GM19455 (cell line): ENCODE data around the gene EPB41L4B.
"Not testable (repeated sequence)": the region's sequence is repeated elsewhere in the genome, so short reads cannot be mapped to it uniquely, and the experiment has no call there.

ENCODE experiments used
- ATAC-seq: cut with Tn5 transposase; IDR thresholded peaks from one replicate; pipeline ENCODE4 v1.9.1; 2021; ENCODE audit not compliant: unreplicated experiment

The EPB41L4B gene

DNA sequence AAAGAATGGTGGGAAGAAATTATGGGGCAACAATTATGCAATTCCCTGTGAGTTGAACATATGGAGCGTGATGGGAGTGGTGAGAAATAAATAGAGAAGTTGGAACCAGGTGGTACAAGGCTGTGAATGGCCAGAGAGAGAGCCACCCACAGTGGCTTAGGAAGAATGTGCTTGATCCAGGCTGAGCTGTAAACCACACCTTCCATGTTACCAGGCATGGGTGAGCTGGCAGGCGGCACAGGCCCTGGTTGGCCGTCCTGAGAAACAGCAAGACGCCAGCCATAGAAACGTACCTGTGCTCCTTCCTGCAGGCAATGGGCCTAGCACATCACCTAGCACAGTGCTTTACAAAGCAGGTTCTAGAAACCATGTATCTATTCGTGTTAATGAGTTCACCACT is 74.3 kb downstream of the EPB41L4B start:
- no peak for ATAC-seq

DNA sequence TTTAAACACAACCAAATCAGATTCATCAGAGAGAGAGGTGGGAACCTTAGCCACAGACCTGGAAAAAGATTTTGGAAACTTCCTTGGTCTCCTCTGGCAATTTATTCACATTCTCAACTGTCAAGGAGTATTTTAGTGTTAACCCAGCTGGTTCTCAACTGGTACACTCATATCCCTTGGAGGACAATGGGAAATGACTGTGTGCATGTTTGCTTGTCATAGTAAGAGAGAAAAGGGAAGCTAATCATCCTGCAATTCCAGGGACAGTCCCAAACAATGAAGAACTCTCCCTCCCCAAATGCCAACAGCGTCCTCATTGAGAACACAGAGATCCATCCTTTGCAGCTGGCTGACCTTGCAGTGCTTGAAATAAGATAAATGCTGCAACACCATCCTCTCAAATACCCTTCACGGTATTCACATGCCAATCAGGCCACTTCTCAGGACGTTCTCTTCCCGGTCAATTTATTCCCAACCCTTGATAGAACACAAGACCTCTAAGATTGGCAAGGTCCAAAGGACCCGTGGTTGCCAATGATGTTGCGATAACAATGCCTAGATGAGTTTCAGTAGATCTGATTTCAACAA is 75.5 kb downstream of the EPB41L4B start:
- ATAC-seq: no peak

DNA sequence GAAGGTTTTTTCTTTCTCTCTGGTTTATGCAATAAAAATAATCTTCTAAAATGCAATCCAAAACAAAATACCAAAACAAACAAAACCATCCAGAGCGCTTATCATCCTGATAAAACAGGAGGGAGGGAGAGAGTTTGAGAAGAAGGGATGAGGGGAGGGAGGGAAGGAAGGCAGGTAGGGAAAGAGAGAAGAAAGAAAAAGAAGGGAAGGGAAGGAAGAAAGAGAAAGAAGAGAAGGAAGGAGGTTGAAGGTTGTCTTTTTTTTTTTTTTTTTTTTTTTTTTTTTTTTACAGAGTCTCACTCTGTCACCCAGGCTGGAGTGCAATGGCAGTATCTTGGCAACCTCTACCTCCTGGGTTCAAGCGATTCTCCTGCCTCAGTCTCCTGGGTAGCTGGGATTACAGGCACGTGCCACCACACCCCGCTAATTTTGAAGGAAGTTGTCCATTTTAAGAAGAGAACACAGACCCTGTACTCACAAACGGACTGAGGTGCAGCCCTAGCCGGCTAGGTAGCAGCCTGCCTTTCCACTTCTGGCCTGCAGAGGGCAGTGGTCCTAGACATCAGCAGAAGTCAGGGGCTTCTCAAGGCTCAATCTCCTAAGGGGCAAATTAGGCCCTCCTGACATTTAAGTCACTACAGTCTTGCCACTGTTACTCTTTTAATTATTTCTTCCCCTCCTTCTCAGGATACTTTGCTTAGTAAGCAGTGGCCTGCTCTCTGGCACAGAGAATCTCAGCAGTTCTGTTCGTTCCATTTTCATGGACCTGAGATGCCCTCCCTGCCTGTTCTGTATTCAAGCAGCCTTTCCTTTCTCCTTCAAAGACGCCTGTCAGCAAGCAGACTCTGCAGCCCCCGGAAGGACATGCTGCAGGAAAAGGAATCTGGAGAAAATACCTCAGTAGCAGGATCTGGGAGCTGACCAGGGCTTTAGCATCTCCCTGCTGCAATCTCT is 76.4 kb downstream of the EPB41L4B start:
- ATAC-seq: no peak

DNA sequence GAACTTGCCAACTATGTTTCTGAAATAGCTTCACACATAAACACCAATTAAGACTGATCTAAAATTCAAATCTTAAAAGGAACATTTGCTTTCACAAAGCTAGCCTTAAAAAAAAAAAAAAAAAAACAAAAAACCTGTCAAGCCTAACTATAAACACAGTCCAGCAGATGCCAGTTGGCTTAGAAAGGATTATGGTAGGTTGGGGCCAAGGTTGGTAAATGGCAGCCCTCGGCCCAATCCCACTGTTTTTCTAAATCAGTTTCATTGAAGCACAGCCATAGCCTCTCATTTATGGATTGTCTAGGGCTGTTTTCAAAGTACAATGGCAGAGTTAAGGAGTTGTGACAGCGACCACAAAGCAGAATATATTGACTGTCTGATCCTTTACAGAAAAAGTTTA is 78.1 kb downstream of the EPB41L4B start:
- no peak for ATAC-seq

- ATAC-seq: no peak
These were observed 78.8 kb downstream of the EPB41L4B start for GRCh38 chr9:109242014-109242413.

GRCh38 chr9:109241207-109241606 is 79.7 kb downstream of the EPB41L4B start:
- ATAC-seq: no peak

- no peak for ATAC-seq
These were observed 81.6 kb downstream of the EPB41L4B start for GRCh38 chr9:109239240-109239639.

DNA sequence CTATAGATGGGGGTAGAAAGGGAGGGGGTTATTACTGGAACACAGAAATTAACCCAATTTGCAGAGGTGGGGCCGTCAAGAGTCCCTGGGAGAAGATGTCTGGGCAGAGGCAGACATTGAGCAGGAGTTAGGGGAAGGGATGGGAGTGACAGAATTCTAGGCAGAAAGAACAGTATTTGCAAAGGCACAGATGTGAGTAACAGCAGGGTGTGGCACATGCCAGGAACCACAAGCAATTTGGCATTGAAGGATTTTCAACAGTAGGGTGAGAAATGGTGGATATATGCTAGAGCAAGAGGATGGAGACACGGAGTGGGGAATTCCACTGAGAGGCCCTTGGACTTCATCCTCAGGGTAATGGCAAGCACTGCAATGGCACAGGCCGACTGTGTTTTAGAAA is 82.2 kb downstream of the EPB41L4B start:
- no peak for ATAC-seq

DNA sequence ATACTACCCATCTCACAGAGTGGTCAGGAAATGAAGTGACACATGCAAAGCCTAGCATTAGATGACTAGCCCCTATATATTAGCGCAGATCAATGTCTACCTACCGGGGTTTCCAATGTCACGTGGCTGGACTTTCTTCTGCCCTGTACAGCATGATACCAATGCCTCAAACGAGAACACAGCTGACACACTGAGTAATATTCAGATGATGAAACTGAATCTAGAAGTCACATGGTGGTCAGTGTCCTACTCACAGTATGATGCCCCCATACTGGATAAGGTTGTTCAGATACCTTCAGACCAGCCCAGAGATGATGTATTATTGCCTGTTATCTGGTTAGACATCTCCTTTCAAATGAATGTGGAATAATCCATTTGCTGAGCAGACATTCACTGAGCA is 82.7 kb downstream of the EPB41L4B start:
- no peak for ATAC-seq

DNA sequence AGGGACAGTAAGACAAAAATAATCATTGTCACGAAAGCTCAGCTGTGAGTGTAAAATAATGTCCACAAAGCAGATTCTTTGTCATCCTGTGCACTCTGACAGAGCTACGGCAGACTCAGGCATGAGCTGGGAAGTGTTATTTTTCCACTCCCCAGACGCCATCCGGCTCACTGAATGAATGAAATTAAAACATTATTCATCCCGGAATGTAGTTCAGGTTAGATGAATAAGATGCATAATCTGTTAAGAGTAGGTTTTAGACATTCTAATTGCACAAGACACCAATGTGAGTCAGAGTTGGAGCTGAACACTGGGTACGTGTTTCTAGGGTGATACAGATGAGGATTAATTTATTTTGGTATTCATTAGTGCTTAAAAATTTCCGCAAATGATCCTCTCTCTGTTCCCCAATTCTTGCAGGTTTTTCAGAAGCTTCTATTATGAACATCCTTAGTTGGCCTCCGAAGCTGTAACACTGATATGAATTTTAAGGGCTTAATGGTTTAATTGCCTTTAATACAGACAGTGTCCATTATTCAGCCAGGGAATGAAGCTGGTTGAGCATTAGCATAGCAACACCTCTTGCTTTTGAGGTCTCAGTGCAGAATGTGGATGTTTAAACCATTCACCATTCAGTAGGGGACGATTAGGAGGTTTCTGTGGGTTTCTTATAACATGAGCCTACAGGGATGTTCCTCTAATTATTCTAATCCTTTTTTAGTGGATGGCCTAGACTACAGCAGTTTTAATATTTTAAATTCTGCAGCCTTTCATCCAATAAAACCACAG is 88.2 kb downstream of the EPB41L4B start:
- no peak for ATAC-seq

DNA sequence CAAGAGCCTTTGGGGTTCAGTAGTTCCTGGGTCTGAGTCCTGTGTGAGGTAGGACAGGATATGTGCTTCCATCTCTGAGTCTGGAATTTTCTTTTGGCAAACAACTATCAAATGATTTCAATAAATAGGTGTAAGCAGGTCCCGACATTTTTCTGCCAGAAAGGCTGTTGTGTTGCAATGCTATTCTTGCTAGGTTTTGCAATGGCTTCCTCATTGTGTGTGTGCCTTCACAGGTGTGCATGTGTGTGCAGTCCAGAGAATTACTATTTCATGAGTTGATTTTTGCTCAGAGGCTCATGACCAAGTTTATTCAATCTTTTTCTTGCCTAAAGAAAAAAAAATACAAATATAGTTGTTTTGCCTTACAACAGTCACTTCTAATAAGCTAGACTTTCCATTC is 89.3 kb downstream of the EPB41L4B start:
- ATAC-seq: no peak

- no peak for ATAC-seq
These were observed 90.6 kb downstream of the EPB41L4B start for GRCh38 chr9:109230277-109230676.

GRCh38 chr9:109229682-109230081 is 91.2 kb downstream of the EPB41L4B start:
- ATAC-seq: no peak

- ATAC-seq: no peak
These were observed 92.7 kb downstream of the EPB41L4B start for GRCh38 chr9:109228093-109228642.

DNA sequence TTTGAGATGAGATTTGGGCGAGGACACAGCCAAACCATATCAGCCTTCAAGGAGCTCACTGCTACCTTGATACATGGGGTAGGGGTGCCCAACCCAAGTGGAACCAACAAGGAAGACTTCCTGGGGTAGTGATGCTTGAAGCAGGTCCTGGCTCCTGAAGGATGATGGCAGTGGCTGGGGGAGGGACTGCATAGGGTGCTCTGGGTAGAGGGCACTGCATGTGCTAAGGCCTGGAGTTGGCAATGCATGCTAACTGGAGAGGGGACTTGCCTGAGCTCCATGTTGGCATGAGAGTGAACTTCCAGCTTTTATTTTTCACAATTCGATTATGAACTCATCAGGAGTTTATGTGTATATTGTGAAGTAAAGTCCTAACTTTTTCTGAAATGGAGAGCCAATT is 95.2 kb downstream of the EPB41L4B start:
- no peak for ATAC-seq

DNA sequence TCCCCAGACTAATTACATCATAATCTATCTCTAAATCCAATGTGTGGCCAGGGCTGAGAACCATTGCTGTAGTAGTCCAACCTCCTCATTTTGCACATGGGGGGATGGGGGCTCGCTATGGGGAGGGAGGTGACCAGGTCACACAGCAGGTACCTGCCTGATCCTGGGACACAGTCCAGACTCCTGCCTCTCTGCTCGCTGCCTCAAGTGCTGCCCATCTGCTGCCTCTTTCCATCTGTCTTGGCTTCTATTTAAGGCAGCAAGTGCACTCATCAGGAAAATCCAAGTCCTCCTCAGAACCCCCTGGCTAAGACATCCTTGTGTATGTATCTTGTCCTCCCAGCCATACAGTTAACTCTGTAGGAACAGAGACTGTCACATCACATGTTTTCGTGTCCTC is 96.1 kb downstream of the EPB41L4B start:
- ATAC-seq: no peak

DNA sequence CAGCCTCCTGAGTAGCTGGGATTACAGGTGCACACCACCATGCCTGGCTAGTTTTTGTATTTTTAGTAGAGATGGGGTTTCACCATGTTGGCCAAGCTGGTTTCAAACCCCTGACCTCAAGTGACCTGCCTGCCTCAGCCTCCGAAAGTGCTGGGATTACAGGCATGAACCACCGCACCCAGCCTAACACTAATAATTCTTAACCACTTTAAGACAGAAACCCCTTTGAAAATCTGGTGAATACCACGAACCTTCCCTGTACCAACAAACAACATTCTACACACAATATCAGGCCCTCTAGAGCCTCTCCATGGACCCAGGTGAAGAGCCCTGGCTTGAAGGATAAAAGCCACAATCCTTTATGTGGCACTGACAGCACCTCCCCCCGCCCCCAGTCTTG is 102.6 kb downstream of the EPB41L4B start:
- ATAC-seq: not testable (repeated sequence)

GRCh38 chr9:109214414-109214813 is 106.4 kb downstream of the EPB41L4B start:
- ATAC-seq: no peak

- no peak for ATAC-seq
These were observed 107.4 kb downstream of the EPB41L4B start for GRCh38 chr9:109213285-109214121.

DNA sequence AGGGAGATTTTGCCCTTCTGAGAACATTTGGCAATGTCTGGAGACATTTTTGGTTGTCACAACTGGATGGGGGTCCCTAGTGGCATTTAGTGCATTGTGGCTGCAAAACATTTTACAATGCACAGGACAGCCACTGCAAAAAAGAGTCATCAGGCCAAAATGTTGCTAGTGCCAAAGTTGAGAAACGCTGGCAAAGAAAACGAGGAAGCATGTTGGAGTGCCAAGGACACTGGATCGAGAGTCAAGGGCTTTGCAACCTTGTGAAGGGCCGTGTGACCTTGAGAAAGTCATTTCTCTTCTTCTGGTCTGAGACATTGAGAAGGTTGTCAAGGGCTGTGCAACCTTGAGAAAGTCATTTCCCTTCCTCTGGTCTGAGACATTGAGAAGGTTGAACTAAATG is 108.1 kb downstream of the EPB41L4B start:
- ATAC-seq: no peak
